HG02970 (cell line): Measurements from ENCODE around the gene ZSWIM6.

ENCODE experiments used
- ATAC-seq: cut with Tn5 transposase; IDR thresholded peaks from one replicate; pipeline ENCODE4 v1.9.1; 2021; ENCODE audit warnings: mild to moderate bottlenecking, moderate library complexity, moderate number of reproducible peaks; ENCODE audit not compliant: unreplicated experiment, low FRiP score

Gene ZSWIM6

DNA sequence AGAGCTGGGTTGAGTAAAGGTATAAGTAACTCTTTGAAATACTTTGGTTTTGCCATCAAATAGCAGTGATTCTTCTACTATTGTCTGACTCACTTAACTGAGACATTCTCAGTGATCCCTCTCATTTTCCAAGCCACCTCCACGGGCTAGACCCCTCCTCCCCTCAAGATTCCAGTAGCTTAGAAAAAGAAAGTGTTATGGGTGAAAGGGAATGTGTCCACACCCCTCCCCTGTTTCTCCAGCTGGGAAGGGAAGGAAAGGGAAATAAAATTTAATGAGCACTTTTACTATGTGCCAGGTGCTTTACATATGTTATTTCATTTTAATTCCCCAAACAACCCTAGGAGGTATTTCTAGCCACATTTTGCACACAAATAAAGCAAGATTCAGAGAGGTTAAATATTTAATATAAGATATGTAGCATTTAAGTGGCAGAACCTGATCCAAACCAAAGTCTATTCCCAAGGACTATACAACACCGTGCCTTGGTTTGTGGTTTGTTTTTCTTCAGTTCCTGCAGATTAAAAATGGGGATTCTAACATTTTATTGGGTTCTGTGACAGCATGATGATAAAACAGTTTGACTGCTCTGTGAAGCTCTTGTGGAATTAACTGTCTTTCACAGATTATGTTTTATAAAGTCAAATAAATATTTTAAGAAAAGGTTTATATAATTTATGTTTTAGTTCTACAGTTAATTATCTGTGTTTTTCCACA is 135.9 kb downstream of the ZSWIM6 start:
- no peak for ATAC-seq

DNA sequence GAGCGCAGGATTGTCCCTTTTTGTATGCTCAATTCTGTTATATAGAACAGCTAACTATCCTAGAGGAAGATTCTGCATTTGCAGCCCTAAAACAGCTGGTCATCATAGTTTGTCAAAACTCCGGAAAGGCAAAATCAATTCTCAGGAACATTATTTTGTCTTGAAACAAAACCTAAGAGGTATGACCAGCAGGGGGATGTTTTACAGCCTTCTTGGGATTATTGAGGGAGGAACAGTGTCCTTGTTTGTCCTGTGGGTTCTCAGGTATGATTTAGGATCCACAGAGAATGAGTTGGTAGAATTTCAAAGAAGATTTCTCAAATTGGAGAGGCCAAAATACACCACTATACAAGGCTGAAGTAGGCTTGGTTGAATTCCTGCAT is 136.4 kb downstream of the ZSWIM6 start:
- no peak for ATAC-seq

DNA sequence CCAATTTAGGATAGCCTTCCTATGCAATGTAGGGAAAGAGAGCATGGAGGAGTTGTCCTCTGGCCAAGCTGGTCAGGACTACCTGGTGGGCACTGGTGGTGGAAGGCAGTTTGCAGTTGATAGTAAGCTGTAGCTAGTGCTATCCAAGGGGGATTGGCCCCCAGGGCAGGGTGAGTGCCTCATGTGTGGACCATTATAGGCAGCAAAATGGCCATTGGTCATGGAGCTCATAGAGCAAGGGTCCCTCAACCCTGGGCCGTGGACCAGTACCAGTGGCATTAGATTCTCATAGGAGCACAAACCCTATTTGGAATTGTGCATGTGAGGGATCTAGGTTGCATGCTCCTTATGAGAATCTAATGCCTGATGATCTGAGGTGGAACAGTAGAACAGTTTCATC is 139.3 kb downstream of the ZSWIM6 start:
- ATAC-seq, result no peak

DNA sequence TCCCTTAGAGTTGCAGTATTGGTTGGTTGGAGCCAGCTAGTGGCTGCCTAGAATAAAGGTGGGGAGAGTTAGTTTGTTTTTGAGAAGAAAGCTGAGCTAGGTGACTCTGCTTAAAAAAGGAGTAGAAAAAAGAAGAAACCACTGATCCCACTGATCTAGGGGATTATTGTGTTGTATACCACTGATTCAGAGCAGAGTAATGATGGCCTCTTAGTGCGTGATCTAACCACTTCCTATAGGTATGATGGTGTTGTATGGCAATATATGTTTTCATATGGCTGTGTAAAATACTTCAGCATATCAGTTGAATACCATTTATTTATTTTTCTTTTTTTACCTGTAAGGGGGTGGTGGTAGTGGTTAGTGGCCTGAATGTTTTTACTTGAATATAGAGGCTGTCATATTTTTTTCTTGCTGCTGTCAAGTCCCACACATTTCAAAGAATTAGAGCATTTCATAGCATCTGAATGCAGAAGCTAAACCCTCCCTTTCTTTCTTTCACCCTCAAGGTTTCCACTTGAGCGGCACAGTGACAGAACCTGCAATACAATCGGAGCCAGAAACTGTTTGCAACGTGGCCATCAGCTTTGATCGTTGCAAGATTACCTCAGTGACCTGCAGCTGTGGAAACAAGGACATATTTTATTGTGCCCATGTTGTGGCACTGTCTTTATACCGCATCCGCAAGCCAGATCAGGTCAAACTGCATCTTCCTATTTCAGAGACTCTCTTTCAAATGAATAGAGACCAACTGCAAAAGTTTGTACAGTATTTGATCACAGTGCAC is 140.3 kb downstream of the ZSWIM6 start:
- no peak for ATAC-seq

DNA sequence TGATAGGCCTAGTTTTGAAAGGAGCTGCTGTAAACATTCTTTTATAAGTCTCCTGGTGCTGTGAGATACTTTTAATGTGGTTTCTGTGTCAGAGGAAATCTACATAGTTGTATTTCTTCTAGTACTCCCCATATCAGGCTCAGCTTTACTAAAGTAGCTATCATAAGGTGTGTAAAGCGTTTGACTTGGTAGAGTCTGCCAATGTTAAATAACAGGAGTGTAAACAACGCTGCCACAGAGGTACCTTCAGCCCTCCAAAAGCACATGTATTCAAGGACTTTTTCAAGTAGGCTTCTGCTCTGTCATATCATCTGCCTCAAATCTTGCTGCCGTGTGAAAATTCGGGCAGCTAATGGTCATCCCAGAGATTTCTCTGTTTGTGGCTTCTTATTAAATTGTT is 142.7 kb downstream of the ZSWIM6 start:
- no peak for ATAC-seq

DNA sequence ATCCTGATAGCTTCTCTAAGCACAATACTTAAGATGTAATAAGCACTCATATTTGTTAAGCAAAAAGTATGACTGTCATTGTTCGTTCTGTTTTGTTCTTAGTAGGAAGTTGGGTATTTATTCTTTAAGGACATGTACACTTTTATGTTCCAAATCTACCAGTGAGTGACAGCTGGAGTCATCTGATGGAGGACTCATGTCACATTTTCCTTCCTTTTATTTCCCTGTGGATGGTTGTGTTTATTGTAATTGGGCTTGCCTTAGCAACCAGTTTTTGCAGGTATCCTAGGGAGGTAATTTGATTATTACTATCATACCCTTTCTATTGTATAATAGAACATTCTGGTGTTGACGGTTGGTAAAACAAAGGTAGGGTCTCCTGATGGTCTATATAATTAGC is 145.7 kb downstream of the ZSWIM6 start:
- no peak for ATAC-seq

DNA sequence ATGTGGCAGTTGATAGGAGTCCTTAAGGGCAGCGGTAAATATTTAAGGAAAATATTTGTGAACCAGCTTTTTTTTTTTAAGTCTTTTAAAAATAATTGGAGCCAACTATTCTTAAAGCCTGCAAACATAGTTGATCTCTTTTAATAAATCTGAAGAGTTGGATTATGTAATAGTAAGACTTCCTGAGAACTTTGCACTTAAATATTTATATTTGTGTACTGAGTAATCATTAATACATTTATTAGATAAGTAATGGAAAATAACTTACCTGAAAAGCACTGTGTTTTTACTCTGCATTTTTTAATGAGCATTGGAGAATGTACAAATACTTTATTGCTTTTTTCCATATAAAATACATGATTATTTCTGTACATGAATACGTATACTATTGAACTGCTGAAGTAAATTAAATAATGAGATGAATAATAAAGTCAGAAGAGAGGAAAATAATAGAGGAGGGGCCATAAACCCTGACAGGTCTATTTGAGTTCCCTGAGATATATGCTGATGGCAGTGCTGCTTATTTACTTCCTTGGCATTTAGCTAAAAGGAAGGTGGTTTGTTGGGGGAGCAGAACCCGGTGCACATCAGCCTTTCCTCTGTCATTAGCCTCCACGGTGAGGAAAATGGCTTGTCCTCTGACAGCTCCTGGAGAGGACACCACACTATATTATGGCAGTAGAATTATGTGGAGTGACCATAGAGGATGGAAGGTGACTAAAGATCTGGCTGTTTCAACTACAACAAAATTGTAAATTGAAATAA is 148.0 kb downstream of the ZSWIM6 start:
- ATAC-seq, result no peak

DNA sequence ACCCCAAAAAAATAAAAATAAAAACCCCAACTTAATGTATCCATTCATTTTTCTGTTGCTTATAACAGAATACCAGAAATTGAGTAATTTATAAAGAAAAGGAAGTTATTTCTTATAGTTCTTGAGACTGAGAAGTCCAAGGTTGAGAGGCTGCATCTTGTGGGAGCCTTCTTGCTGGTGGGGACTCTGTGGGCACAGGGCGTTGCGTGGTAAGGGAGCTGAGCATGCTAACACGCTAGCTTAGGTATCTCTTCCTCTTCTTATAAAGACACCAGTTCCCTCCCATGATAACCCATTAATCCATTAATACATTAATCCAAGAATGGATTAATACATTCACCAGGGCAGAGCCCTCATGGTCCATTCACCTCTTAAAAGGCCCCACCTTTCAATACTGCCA is 150.9 kb downstream of the ZSWIM6 start:
- no peak for ATAC-seq

DNA sequence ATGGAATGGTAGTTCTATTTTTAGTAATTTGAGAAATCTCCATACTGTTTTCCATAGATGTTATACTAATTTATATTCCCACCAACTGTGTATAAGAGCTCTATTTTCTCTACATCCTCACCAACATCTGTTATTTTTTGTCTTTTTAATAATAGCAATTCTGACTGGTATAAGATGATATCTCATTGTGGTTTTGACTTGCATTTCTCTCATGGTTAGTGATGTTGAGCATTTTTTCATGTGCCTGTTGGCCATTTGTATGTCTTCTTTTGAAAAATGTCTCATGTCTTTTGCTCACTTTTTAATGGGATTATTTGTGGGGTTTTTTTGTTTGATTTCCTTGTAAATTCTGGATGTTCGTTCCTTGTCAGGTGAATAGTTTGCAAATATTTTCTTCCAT is 154.4 kb downstream of the ZSWIM6 start:
- no peak for ATAC-seq

DNA sequence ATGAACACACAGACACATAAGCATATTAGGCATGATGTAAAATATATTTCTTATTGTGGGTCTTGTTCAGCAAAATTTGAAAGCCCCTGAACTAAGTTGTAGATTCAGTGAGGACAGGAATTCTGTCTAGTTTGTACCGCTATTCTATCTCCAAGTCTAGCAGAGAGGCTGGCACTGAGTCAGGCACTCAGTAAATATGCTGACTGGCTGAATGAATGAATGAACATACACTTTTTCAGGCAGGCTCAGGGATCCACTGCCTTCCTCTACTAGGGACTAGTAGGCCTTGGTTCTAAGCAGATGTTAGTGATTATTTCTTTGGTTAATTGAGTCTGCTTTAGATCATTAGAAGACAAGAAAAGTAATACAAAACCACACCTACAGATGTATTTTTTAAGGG is 157.5 kb downstream of the ZSWIM6 start:
- ATAC-seq, result no peak

DNA sequence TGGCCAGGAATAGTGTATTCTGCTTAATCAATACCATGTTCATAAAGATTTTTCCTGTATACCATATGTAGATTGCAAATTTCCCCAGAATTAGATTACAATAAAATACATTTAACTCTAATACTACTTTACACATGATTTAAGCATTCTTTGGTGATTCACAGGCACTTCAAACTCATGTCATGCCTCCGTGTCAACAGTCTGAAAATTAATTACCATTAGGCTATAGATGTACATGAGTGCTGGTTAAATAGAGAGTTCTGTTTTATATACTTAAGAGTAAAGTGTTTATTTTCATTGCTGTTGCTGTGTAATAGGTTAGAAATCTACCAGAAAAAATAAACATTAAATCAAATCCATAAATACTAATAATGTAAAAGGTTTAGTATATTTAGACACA is 159.8 kb downstream of the ZSWIM6 start:
- ATAC-seq, result no peak

DNA sequence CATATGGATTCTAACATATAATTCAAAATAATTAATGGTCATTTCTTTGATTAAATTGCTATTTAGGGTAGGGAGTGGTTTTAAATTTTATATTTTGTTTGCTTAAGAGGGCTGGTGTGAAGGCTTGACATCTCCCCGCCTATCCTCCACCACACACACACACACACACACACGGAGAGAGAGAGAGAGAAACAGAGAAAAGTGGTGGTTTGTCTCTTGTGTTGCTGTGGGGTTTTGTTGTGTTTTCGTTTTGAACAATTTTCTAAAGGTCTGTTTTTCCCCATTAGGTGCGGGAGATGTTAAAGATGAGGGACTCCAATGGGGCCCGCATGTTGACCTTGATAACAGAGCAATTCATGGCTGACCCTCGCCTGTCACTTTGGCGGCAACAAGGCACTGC is 161.9 kb downstream of the ZSWIM6 start:
- ATAC-seq, result no peak

DNA sequence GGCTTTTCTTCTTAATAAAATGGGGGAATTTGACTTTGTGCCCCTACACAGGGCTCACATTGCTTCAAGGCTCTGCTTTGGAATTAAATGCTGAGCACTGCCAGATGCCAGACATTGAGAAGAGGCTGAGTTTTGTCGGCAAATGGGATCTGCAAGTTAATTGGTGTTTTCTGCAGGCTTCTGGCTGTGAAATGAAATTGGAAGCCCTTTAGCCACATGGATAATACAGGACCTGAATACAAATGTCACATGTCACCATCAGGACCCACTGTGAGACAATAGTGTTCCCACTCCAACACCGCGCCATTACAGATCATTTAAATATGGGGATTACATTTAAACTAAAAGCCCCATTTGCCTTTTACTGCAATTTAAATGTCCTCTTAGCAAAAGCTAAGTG is 164.4 kb downstream of the ZSWIM6 start:
- ATAC-seq, result no peak

DNA sequence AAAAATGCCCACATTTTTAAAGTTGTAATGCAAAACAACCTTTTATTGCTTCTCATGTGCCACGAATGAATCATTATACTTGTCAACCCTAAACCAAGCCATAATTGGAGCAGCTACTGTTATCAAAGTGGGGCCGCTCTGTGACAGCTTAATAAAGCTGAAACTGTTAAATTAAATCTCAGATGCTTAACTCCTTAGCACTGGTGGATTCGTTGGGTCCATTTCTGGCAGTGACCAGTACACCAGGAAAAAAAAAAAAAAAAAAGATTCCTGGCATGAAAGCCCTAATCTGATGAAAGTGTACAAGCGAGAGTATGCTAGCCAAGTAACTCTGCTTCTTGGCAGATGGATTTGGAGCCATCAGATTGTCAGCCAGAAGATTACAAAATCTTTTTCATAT is 164.8 kb downstream of the ZSWIM6 start:
- no peak for ATAC-seq

DNA sequence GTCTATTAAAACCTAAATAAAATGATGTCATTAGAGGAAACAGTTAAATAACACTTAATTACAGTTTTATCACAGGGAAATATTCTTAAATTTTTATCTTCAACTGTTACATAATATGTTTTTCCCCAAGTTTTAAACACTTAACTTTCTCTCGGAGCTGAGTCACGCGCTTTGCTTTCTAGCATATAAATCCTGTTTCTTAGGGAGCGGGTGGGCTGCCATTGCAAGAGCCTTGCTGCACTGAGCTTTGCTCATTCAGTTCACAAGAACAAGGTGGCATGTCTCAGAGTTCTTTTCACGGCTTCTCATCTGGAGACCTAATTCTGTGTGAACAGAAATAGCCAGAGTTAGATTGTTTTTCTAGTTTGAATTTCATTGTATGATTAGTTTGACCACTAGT is 166.1 kb downstream of the ZSWIM6 start:
- ATAC-seq, result no peak

DNA sequence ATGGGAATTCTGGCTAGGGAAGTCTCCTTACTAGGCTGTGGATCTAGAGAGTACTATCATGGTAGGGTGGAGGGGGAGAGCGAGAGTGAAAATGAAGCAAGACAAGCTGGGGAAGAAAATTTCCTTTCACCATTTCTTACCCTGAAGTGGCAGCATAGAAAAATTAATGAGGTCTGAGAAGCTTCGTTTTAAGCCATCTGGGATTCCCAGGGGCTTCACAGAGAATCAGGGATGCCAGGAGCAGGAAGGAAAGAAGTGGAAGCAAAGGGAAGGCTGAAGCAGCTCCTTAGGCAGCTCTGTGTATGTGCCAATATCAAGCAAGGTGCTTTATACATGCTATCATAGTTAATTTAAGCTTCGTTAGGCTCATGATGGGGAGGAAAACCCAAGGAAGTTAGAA is 169.9 kb downstream of the ZSWIM6 start:
- ATAC-seq, result no peak

DNA sequence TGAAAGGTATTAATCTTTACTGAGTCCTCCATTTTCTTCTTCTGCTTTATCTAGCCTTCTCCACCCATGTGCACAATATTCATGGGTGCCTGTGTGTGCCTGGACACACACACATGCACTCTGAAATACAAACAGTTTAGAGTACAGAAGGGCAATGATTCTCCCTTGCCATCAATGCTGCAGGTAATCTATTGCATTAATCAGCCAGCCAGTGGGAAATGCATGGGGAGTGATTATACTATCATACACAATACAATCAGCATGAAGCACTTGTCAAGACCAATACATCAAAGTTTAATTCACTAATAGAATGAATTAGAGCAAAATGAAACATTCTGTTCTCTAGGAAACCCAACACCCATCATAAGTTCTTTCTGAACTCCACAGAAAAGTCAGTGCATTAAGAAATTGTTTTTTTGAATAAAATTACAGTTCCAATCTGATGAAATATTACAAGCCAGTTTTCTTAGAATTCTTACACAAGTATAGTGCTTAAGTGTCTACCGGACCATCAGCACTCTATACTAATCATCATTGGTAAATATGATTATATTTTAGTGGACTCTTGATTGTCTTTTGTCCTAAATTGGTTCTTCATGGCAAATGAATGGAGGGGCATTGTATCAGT is 172.2 kb downstream of the ZSWIM6 start:
- ATAC-seq, result no peak

DNA sequence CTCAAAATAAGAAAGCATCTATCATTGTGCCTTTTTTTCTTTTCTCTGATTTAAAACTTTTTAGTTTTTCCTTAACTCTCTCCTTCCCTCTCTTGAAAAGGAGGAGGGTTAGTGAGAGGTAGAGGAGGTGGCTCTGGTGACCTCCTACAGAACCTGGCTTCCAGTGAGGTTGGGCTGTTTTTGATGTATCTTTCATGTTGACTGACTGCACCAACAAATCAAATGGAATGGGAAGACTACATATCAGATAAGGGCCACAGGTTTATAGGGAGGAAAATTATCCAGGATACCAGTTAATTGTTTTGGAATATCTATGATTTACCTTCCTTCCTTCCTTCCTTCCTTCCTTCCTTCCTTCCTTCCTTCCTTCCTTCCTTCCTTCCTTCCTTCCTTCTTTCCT is 173.2 kb downstream of the ZSWIM6 start:
- no peak for ATAC-seq

DNA sequence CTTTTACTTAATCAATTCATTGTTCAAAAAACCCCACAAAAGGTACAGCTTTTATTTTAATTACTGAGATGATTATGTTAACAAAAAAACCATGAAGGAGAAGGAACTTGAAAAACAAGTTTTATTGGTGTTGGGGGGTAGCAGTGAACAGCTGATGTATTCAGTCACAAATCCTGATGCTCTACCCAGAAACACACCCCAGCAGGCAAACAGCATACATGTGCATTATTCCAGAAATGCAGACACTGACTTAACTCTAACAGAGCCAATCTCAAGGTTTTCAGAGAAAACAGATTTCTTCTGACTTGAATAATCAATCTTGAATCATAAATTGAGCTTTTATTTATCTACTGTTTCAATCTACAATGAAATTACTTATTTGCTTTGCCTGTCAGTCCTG is 175.2 kb downstream of the ZSWIM6 start:
- no peak for ATAC-seq

DNA sequence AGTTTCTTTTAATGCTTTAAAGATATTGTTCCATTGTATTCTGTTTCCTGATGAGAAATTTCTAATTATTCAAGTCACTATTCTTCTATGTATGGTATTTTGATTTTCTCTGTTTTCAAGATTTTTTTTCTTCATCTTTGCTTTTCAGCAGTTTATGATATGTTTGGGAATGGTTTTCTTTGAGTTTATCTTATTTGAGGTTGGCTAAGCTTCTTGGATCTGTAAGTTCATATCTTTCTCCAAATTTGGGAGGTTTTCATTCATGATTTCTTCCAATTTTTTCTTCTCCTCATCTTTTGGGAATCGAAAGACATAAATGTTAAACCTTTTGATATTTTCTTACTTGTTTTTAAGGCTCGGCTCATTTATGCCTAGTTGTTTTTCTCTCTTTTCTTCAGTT is 184.9 kb downstream of the ZSWIM6 start:
- ATAC-seq, result no peak

DNA sequence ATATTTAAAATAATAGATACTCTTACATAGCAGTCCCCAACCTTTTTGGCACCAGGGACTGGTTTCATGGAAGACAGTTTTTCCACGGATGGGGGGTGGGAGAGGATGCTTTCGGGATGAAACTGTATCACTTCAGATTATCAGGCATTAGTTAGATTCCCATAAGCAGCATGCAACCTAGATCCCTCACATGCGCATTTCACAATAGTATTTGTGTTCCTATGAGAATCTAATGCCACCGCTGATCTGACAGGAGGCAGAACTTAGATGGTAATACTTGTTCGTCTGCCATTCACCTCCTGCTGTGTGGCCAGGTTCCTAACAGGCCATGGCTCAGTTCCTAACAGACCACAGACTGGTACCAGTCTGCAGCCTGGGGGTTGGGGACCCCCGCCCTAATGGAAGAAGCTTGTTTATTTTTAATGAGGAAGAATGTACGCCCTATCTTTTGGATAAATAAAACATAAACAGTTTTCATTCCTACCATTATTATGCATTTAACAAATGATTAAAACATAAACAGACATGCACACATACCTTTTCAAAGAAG is 187.7 kb downstream of the ZSWIM6 start:
- no peak for ATAC-seq
